Adrenal gland (tissue), 12 donors: ENCODE measurements around the gene HCRT. TPM values are rescaled to one million over a fixed set of nuclear protein-coding genes. Genes with fewer than 3 reads are reported as not detected.
"Not testable (repeated sequence)": the region's sequence is repeated elsewhere in the genome, so short reads cannot be mapped to it uniquely, and the experiment has no call there.

ENCODE experiments used
- DNase-seq, 7 donors: peaks; one replicate each; pipeline ENCODE4 v3.0.0-alpha.2; 2019 to 2020
- H3K27ac ChIP-seq, 5 donors: fragments of 200-600 bp; sonication (generic) in 4 of 5; 1 replicate in 3 of 5; 2 replicates in 2 of 5; pipeline versions ENCODE4 v1.5.1 to v1.8.0; 2016 to 2020; ENCODE audit warnings: mild to moderate bottlenecking in 1 of 5
- H3K27me3 ChIP-seq: fragments of 200-600 bp; 2 replicates; pipeline ENCODE4 v1.8.0; 2021
- H3K36me3 ChIP-seq, 2 donors: fragments of 200-600 bp; replicated peaks in 1 of 2; 1 replicate in 1 of 2; 2 replicates in 1 of 2; pipeline versions ENCODE4 v1.5.1 to v1.8.0; 2018 to 2022
- H3K4me1 ChIP-seq, 2 donors: fragments of 200-600 bp; replicated peaks in 1 of 2; 1 replicate in 1 of 2; 2 replicates in 1 of 2; pipeline versions ENCODE4 v1.5.1 to v1.8.0; 2018 to 2021
- H3K4me3 ChIP-seq, 4 donors: fragments of 200-600 bp; sonication (generic) in 3 of 4; one replicate each; pipeline ENCODE4 v1.5.1; 2016 to 2018
- H3K9me3 ChIP-seq, 3 donors: fragments of 200-600 bp; sonication (generic) in 1 of 3; replicated peaks in 1 of 3; 1 replicate in 2 of 3; 2 replicates in 1 of 3; pipeline versions ENCODE4 v1.5.1 to v1.8.0; 2016 to 2021
- POLR2A ChIP-seq, 2 donors: fragments of 450-650 bp; IDR thresholded peaks; one replicate each; pipeline ENCODE4 v1.6.1; 2017; ENCODE audit warnings: antibody characterized with exemption in 2 of 2, mild to moderate bottlenecking in 2 of 2, moderate library complexity in 1 of 2
- WGBS, 4 donors: extraction: QIAGEN DNeasy Blood & Tissue Kit in 2 of 4; methylation state at CpG; one replicate each; pipeline versions ENCODE4 v1.1.5 to v1.1.7; 2013 to 2017; 5-methylcytosine and 5-hydroxymethylcytosine counted together
- intact Hi-C, 2 donors: fragments of 100-400 bp; cut with DNase I; formaldehyde crosslinking; loops; one replicate each; pipeline versions ENCODE4 v1.14.1 to v1.15.0; 2022 to 2023
- polyA plus RNA-seq, 3 donors: library from polyadenylated mRNA; stranded (reverse); fragments of 200-250 nt in 2 of 3; fragments of 350-450 nt in 1 of 3; fragmentation: Illumina TruSeq in 1 of 3; extraction: RNeasy Lipid Tissue Mini Kit (QIAGEN cat#74804) in 1 of 3; gene quantifications; one replicate each; pipeline ENCODE4 v1.2.3, GENCODE V29; 2013 to 2014
- total RNA-seq, 9 donors: library from RNA; depleted of rRNA in 4 of 9; stranded (reverse); fragments of >200 nt in 4 of 9; fragments of 120-200 nt in 1 of 9; fragmentation: NEBNext Ultra II Directional in 1 of 9; extraction: Animal tissue kit (Norgen Biotek cat#: 25700) in 1 of 9; gene quantifications; one replicate each; pipeline versions ENCODE4 v1.1.0 to v1.2.4, GENCODE V29; 2013 to 2023
- TF ChIP-seq, protein P1 (sequence below), 6 experiments: fragments of 450-650 bp in 4 of 6; fragments of 200-600 bp in 2 of 6; sonication (generic) in 1 of 6; IDR thresholded peaks; 1 replicate in 5 of 6; 2 replicates in 1 of 6; pipeline versions ENCODE4 v1.5.1 to v1.8.0; 2016 to 2021; ENCODE audit warnings: antibody characterized with exemption in 6 of 6, mild to moderate bottlenecking in 2 of 6, moderate library complexity in 1 of 6
- donor health status: healthy with polysubstance abuse.
- donor health status: Bipolar disorder and iron deficiency.
- donor health status: DM: yes; HTN: yes; CAD: no.
- donor health status: DM: no; HTN: no; CAD: no.
- donor health status: DM: no; HTN: no; CAD: no.
- donor health status: DM: yes; HTN: yes; CAD: no.

Gene HCRT
- total and polyA plus RNA-seq, 12 donors: not detected

DNA sequence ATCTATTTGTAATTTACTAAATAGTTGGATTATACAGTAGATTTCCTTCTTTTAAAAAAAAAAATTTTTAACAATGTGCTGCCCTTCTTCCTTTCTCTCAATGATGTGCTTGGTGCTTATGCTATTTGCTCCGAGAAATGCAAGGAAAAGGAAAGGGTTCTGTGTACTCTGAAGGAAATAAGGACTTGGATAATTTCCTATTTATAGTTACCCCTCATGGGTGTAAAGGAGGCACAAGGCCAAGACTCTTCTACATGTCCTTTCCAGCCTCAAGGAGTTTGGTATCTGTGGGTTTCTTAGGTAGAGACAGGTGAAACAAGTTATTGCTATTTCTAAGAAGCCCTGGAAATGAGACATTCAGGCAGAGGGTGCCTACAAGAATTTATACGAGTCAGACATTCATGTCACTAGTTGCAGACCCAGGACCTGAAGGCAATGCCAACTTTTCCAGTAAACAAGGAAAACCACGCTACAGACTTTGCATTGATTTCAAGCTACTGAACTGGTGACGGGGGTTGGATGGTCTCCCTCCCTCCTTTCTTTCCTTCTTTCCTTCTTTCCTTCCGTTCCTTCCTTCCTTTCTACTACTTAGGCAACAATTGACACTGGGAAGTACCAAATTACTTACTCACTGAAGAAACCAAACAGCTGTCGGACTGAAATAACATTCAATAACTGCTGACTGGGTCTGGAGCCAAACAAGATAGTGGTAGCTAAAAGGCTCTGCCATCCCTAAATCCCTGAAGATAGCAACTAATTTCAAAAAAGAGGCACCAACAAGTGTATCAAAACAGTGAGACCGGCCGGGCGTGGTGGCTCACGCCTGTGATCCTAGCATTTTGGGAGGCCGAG lies 42.8 kb upstream of the HCRT start:
- Histone ChIP-seq H3K27ac (peak overlapping the region in 3 of 5 donors; percentile 28 to 44 (median 33)), H3K36me3 (peaks cover 0 to 29% of the 10 kb centered on the region in 2 donors), H3K9me3 (no peaks in the 10 kb centered on the region), H3K4me3 (no peak overlapping the region), H3K4me1 (peaks cover 5 to 18% of the 10 kb centered on the region in 2 donors), H3K27me3 (no peaks in the 10 kb centered on the region)
- peak in 2 of 7 donors; percentile 15 to 42 for DNase-seq
- TF ChIP-seq, protein P1, sequence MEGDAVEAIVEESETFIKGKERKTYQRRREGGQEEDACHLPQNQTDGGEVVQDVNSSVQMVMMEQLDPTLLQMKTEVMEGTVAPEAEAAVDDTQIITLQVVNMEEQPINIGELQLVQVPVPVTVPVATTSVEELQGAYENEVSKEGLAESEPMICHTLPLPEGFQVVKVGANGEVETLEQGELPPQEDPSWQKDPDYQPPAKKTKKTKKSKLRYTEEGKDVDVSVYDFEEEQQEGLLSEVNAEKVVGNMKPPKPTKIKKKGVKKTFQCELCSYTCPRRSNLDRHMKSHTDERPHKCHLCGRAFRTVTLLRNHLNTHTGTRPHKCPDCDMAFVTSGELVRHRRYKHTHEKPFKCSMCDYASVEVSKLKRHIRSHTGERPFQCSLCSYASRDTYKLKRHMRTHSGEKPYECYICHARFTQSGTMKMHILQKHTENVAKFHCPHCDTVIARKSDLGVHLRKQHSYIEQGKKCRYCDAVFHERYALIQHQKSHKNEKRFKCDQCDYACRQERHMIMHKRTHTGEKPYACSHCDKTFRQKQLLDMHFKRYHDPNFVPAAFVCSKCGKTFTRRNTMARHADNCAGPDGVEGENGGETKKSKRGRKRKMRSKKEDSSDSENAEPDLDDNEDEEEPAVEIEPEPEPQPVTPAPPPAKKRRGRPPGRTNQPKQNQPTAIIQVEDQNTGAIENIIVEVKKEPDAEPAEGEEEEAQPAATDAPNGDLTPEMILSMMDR (IDR thresholded peaks at IDR 0.05): no peak
- TF ChIP-seq POLR2A (IDR thresholded peaks at IDR 0.05): no peak
- intact Hi-C loops: loop anchor here in 1 of 2 donors (10.0 kb wide), 1 partner anchor 177 kb away; no protein-coding TSS in a partner anchor
- 71 to 77% (median 72%) methylated on average over 11 of the region's 11 CpGs for WGBS, 4 donors

DNA sequence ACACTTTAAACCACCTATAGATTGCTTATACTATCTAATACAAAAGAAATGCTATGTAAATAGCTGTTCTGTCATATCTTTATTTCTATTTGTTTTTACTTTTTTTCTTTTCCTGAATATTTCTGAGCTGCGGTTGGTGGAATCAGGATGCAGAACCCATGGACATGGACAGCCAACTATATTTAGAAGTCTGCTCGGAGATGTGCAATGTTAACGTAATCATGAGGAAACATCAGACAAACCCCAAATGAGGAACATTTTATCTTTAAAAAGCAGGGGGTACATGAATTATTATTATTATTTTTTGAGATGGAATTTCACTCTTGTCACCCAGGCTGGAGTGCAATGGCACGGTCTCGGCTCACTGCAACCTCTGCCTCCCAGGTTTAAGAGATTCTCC lies 40.4 kb upstream of the HCRT start:
- intact Hi-C loops: loop anchor here in 1 of 2 donors (10.0 kb wide), 1 partner anchor 179 kb away; no protein-coding TSS in a partner anchor
- Histone ChIP-seq H3K9me3 (no peaks in the 10 kb centered on the region), H3K36me3 (peaks cover 0 to 47% of the 10 kb centered on the region in 2 donors), H3K4me1 (peaks cover 4 to 14% of the 10 kb centered on the region in 2 donors), H3K4me3 (no peak overlapping the region), H3K27me3 (no peaks in the 10 kb centered on the region), H3K27ac (no peak overlapping the region)
- DNase-seq: no peak
- 80 to 95% (median 88%) methylated on average over 5 of the region's 5 CpGs for WGBS, 4 donors
- TF ChIP-seq, protein P1 (IDR thresholded peaks at IDR 0.05): no peak
- no peak for TF ChIP-seq POLR2A (IDR thresholded peaks at IDR 0.05)

DNA sequence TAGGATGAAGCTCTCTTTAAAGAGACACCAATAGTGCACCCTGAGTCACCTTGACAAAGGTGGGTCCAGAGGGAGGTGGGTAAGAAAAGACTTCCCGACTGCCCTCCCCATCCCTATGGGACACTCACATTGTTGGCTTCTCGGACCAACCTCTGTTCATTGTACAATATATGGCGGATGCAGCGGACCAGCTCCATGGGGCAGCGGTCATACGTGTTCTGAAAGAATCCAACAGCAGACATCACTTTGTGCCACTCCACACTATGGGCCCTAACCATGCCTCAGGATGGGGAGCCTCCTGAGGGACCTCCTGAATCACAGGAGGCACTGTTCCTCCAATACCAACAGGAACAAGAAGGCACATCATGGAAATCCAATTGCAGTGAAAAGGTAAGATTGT lies 39.4 kb upstream of the HCRT start:
- no peak overlapping the region for H3K4me3 ChIP-seq
- no peak overlapping the region for H3K27ac ChIP-seq
- peaks cover 0 to 52% of the 10 kb centered on the region in 2 donors for H3K36me3 ChIP-seq
- intact Hi-C loops: loop anchor here in 1 of 2 donors (10.0 kb wide), 1 partner anchor 180 kb away; no protein-coding TSS in a partner anchor
- H3K9me3 ChIP-seq: no peaks in the 10 kb centered on the region
- H3K27me3 ChIP-seq: no peaks in the 10 kb centered on the region
- H3K4me1 ChIP-seq: peaks cover 4 to 14% of the 10 kb centered on the region in 2 donors
- DNase-seq: no peak
- TF ChIP-seq POLR2A (IDR thresholded peaks at IDR 0.05): no peak
- TF ChIP-seq, protein P1 (IDR thresholded peaks at IDR 0.05): no peak
- WGBS, 4 donors: 92 to 98% (median 96%) methylated on average over 6 of the region's 6 CpGs

DNA sequence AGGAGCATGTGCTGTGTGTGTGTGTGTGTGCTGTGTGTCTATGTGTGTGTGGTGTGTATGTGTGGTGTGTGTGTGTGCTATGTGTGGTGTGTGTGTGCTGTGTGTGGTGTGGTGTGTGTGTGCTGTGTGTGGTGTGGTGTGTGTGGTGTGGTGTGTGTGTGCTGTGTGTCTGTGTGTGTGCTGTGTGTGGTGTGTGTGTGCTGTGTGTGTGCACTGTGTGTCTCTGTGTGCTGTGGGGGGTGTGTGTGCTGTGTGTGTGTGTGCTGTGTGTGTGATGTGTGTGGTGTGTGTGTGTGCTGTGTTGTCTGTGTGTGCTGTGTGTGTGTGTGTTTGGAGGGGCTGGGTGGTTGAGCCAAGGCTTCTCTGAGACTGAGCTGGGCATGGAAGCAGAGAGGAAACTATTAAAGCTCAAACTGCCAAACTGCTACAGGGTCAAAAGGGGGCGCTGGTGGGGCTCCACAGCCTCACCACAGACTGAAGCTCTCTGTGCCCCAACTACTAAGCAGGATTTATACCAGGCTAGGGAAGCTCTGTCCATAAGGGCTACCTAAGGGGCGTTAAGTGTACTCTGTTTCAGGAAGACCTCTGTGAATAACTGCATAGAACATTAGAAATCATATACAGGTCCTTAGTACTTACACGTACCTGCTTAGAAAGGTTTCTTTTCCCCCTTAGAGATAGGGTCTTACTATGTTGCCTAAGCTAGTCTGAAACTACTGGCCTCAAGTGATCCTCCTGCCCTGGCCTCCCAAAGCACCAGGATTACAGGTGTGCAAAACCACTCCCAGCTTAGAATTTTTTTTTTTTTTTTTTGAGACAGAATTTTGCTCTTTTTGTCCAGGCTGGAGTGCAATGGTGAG lies 36.9 kb upstream of the HCRT start:
- H3K9me3 ChIP-seq: no peaks in the 10 kb centered on the region
- WGBS, 4 donors: 46 to 83% (median 53%) methylated on average over 2 to 3 of the region's 3 CpGs
- peak in 6 of 7 donors; percentile 46 to 77 (median 66) for DNase-seq
- intact Hi-C loops: loop anchor here in 1 of 2 donors (10.0 kb wide), 1 partner anchor 183 kb away; no protein-coding TSS in a partner anchor
- H3K27ac ChIP-seq: no peak overlapping the region
- TF ChIP-seq, protein P1 (IDR thresholded peaks at IDR 0.05): peak; percentile 31 to 69 (median 56)
- no peak for TF ChIP-seq POLR2A (IDR thresholded peaks at IDR 0.05)
- H3K4me3 ChIP-seq: no peak overlapping the region
- H3K4me1 ChIP-seq: no peaks in the 10 kb centered on the region
- no peaks in the 10 kb centered on the region for H3K27me3 ChIP-seq
- peaks cover 0 to 67% of the 10 kb centered on the region in 2 donors for H3K36me3 ChIP-seq

DNA sequence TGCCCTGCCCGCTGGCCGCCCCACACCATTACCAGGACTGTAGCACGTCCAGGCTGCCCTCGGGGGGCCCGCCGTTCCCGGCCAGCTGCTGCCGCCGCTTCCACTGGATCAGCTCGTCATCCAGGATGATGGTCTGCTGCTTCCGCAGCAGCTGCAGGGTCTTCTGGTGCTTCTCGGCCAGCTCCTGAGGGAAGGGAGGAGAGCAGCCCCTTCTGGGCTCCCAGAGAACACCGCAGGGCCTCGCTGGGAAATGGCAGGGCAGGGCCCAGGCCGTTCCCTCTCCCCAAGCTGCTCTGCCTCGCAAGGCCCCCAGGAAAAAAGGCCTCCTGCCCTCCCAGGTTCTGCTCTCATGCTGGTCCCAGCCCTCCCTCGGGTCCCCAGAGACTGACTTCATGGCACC lies 34.0 kb upstream of the HCRT start:
- H3K36me3 ChIP-seq: peaks cover 0 to 78% of the 10 kb centered on the region in 2 donors
- H3K4me1 ChIP-seq, H3K27me3 ChIP-seq, intact Hi-C loops, H3K4me3 ChIP-seq, H3K9me3 ChIP-seq, H3K27ac ChIP-seq, DNase-seq: not testable (repeated sequence)
- WGBS, 4 donors: no CpG with 5 or more reads among the region's 17 CpGs
